GM20000 (cell line): ENCODE measurements around the gene CAMK2G.
"Not testable (repeated sequence)": the region's sequence is repeated elsewhere in the genome, so short reads cannot be mapped to it uniquely, and the experiment has no call there.

Experiments used
- DNase-seq: peaks from one replicate; pipeline ENCODE4 v3.0.0; 2012; ENCODE audit warnings: low spot score
- CTCF ChIP-seq: IDR thresholded peaks from 2 replicates; pipeline ENCODE4 v1.5.1; 2012; ENCODE audit warnings: mild to moderate bottlenecking, control low read depth; ENCODE audit errors: extremely low read depth, missing control alignments

CAMK2G gene

GRCh38 chr10:73790886-73791625 lies 83.3 kb downstream of the CAMK2G start:
- DNase-seq, result no peak
- TF ChIP-seq CTCF, result no peak

- DNase-seq, result no peak
- TF ChIP-seq CTCF, result no peak
These were observed 84.7 kb downstream of the CAMK2G start for GRCh38 chr10:73789659-73790055.

- no peak for DNase-seq
- no peak for TF ChIP-seq CTCF
These were observed 85.3 kb downstream of the CAMK2G start for GRCh38 chr10:73788864-73789658.

- DNase-seq, result not testable (repeated sequence)
These were observed 87.1 kb downstream of the CAMK2G start for GRCh38 chr10:73787031-73787800.

- no peak for DNase-seq
- no peak for TF ChIP-seq CTCF
These were observed 87.9 kb downstream of the CAMK2G start for GRCh38 chr10:73786512-73786885.

- no peak for TF ChIP-seq CTCF
- DNase-seq, result peak; percentile 59
These were observed 88.4 kb downstream of the CAMK2G start for GRCh38 chr10:73785721-73786511.

GRCh38 chr10:73785211-73785720 lies 89.1 kb downstream of the CAMK2G start, which contains the start of gene ZSWIM8:
TSS of gene ZSWIM8 (plus strand) at chr10:73785606. CDS start at chr10:73785879, 273 bp downstream.
- peak; percentile 95 for DNase-seq
- no peak for TF ChIP-seq CTCF
